ENCODE measurements around the gene FBLN5. TPM values are rescaled to one million over a fixed set of nuclear protein-coding genes. Genes with fewer than 3 reads are reported as not detected.
"Not testable (repeated sequence)": the region's sequence is repeated elsewhere in the genome, so short reads cannot be mapped to it uniquely, and the experiment has no call there.

Gene FBLN5
- total and polyA plus RNA-seq, 2 experiments from 2014 or later, result 0.74 to 1.9 TPM

GRCh38 chr14:91848504-91849001, 98.9 kb downstream of the FBLN5 start:
- Histone ChIP-seq H3K4me1 (ENCODE audit: low read depth) (no peaks in the 10 kb centered on the region), H3K27ac (no peak overlapping the region), H3K4me3 (no peak overlapping the region), H3K27me3 (no peaks in the 10 kb centered on the region), H3K9me3 (ENCODE audit: low read depth) (no peaks in the 10 kb centered on the region), H3K36me3 (no peaks in the 10 kb centered on the region)
- TF ChIP-seq CTCF (IDR thresholded peaks at IDR 0.05; ENCODE audit: low read depth, low read length), result no peak
- no peak for DNase-seq (ENCODE audit: low read depth in 1 of 2, low spot score in 1 of 2)

- no peaks in the 10 kb centered on the region for H3K4me1 ChIP-seq (ENCODE audit: low read depth)
- H3K9me3 ChIP-seq (ENCODE audit: low read depth), result no peaks in the 10 kb centered on the region
- no peaks in the 10 kb centered on the region for H3K27me3 ChIP-seq
- TF ChIP-seq CTCF (IDR thresholded peaks at IDR 0.05; ENCODE audit: low read depth, low read length), result no peak
- DNase-seq (ENCODE audit: low read depth in 1 of 2, low spot score in 1 of 2), result no peak
- no peak overlapping the region for H3K4me3 ChIP-seq
- H3K27ac ChIP-seq, result no peak overlapping the region
- no peaks in the 10 kb centered on the region for H3K36me3 ChIP-seq
These were observed 99.8 kb downstream of the FBLN5 start for GRCh38 chr14:91847693-91848092.

GRCh38 chr14:91845652-91846051, 101.8 kb downstream of the FBLN5 start:
- no peak overlapping the region for H3K4me3 ChIP-seq
- no peak overlapping the region for H3K27ac ChIP-seq
- DNase-seq (ENCODE audit: low read depth in 1 of 2, low spot score in 1 of 2), result no peak
- H3K27me3 ChIP-seq, result no peaks in the 10 kb centered on the region
- H3K36me3 ChIP-seq, result no peaks in the 10 kb centered on the region
- no peaks in the 10 kb centered on the region for H3K4me1 ChIP-seq (ENCODE audit: low read depth)
- H3K9me3 ChIP-seq (ENCODE audit: low read depth), result no peaks in the 10 kb centered on the region
- no peak for TF ChIP-seq CTCF (IDR thresholded peaks at IDR 0.05; ENCODE audit: low read depth, low read length)

- not testable (repeated sequence) for H3K9me3 ChIP-seq (ENCODE audit: low read depth); H3K27ac ChIP-seq; H3K4me3 ChIP-seq; DNase-seq (ENCODE audit: low read depth in 1 of 2, low spot score in 1 of 2); H3K27me3 ChIP-seq; H3K36me3 ChIP-seq; H3K4me1 ChIP-seq (ENCODE audit: low read depth)
These were observed 102.4 kb downstream of the FBLN5 start for GRCh38 chr14:91845056-91845455.

GRCh38 chr14:91844029-91844428, 103.5 kb downstream of the FBLN5 start:
- no peak overlapping the region for H3K4me3 ChIP-seq
- TF ChIP-seq CTCF (IDR thresholded peaks at IDR 0.05; ENCODE audit: low read depth, low read length), result no peak
- no peak for DNase-seq (ENCODE audit: low read depth in 1 of 2, low spot score in 1 of 2)

GRCh38 chr14:91843437-91843836, 104.1 kb downstream of the FBLN5 start:
- Histone ChIP-seq H3K9me3 (ENCODE audit: low read depth) (no peaks in the 10 kb centered on the region), H3K27ac (no peak overlapping the region), H3K36me3 (no peaks in the 10 kb centered on the region), H3K27me3 (no peaks in the 10 kb centered on the region), H3K4me1 (ENCODE audit: low read depth) (no peaks in the 10 kb centered on the region), H3K4me3 (no peak overlapping the region)
- no peak for TF ChIP-seq CTCF (IDR thresholded peaks at IDR 0.05; ENCODE audit: low read depth, low read length)
- no peak for DNase-seq (ENCODE audit: low read depth in 1 of 2, low spot score in 1 of 2)

More at GRCh38 chr14:91844029-91844428, 103.5 kb downstream of the FBLN5 start:
- H3K4me1 ChIP-seq (ENCODE audit: low read depth), result no peaks in the 10 kb centered on the region
- H3K9me3 ChIP-seq (ENCODE audit: low read depth), result no peaks in the 10 kb centered on the region
- H3K27ac ChIP-seq, result no peak overlapping the region
- no peaks in the 10 kb centered on the region for H3K27me3 ChIP-seq
- H3K36me3 ChIP-seq, result no peaks in the 10 kb centered on the region

Measured in cardiac muscle cell (in vitro differentiated cells and primary cell).